ENCODE measurements around the gene LYAR. TPM values are rescaled to one million over a fixed set of nuclear protein-coding genes. Genes with fewer than 3 reads are reported as not detected.

LYAR gene
- total RNA-seq, 1 experiment from 2014 or later = 15.7 TPM

- Histone ChIP-seq H3K79me2 (ENCODE audit: low read depth) (no peaks in the 10 kb centered on the region), H3K27ac (no peak overlapping the region), H3K4me1 (replicated peaks; ENCODE audit: insufficient read depth) (no peaks in the 10 kb centered on the region), H3K4me3 (no peak overlapping the region), H3K9me3 (ENCODE audit: insufficient read depth, low read depth) (no peaks in the 10 kb centered on the region), H3K9me2 (ENCODE audit: insufficient read depth) (no peaks in the 10 kb centered on the region), H3F3A (ENCODE audit: insufficient read depth, low read depth) (no peaks in the 10 kb centered on the region), H4K20me1 (ENCODE audit: insufficient read depth) (no peaks in the 10 kb centered on the region), H2AFZ (no peak overlapping the region), H3K4me2 (no peak overlapping the region), H3K27me3 (ENCODE audit: insufficient read depth, low read depth) (no peaks in the 10 kb centered on the region), H3K36me3 (ENCODE audit: low read depth) (no peaks in the 10 kb centered on the region)
- intact Hi-C loops (cut with micrococcal nuclease; ENCODE audit: unreplicated experiment) = no loop called here
- TF ChIP-seq EZH2 (IDR thresholded peaks at IDR 0.05; ENCODE audit: low read depth) = no peak
- TF ChIP-seq, protein P1, sequence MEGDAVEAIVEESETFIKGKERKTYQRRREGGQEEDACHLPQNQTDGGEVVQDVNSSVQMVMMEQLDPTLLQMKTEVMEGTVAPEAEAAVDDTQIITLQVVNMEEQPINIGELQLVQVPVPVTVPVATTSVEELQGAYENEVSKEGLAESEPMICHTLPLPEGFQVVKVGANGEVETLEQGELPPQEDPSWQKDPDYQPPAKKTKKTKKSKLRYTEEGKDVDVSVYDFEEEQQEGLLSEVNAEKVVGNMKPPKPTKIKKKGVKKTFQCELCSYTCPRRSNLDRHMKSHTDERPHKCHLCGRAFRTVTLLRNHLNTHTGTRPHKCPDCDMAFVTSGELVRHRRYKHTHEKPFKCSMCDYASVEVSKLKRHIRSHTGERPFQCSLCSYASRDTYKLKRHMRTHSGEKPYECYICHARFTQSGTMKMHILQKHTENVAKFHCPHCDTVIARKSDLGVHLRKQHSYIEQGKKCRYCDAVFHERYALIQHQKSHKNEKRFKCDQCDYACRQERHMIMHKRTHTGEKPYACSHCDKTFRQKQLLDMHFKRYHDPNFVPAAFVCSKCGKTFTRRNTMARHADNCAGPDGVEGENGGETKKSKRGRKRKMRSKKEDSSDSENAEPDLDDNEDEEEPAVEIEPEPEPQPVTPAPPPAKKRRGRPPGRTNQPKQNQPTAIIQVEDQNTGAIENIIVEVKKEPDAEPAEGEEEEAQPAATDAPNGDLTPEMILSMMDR (conservative IDR thresholded peaks at IDR 0.05) = no peak
- BruUV-seq (replicated peaks) = no TSS peak
- POLR2A ChIA-PET (ENCODE audit: unreplicated experiment) = no interaction called here
- no peak for DNase-seq
- CTCF ChIA-PET = no interaction called here
Measured at GRCh38 chr4:4321951-4322688, 32.2 kb upstream of the LYAR start.

GRCh38 chr4:4320951-4321714, 31.2 kb upstream of the LYAR start:
- BruUV-seq (replicated peaks) = no TSS peak
- intact Hi-C loops (cut with micrococcal nuclease; ENCODE audit: unreplicated experiment) = no loop called here
- DNase-seq = no peak
- H3K27me3 ChIP-seq (ENCODE audit: insufficient read depth, low read depth) = no peaks in the 10 kb centered on the region
- no peaks in the 10 kb centered on the region for H3F3A ChIP-seq (ENCODE audit: insufficient read depth, low read depth)
- no peaks in the 10 kb centered on the region for H3K9me2 ChIP-seq (ENCODE audit: insufficient read depth)
- no peak overlapping the region for H3K4me2 ChIP-seq
- H2AFZ ChIP-seq = no peak overlapping the region
- no peaks in the 10 kb centered on the region for H4K20me1 ChIP-seq (ENCODE audit: insufficient read depth)
- H3K4me1 ChIP-seq (replicated peaks; ENCODE audit: insufficient read depth) = no peaks in the 10 kb centered on the region
- H3K79me2 ChIP-seq (ENCODE audit: low read depth) = no peaks in the 10 kb centered on the region
- CTCF ChIA-PET = no interaction called here
- H3K36me3 ChIP-seq (ENCODE audit: low read depth) = no peaks in the 10 kb centered on the region
- H3K4me3 ChIP-seq = no peak overlapping the region
- POLR2A ChIA-PET (ENCODE audit: unreplicated experiment) = no interaction called here
- TF ChIP-seq, protein P1 (conservative IDR thresholded peaks at IDR 0.05) = no peak
- no peak for TF ChIP-seq EZH2 (IDR thresholded peaks at IDR 0.05; ENCODE audit: low read depth)
- H3K27ac ChIP-seq = no peak overlapping the region
- H3K9me3 ChIP-seq (ENCODE audit: insufficient read depth, low read depth) = no peaks in the 10 kb centered on the region

DNA sequence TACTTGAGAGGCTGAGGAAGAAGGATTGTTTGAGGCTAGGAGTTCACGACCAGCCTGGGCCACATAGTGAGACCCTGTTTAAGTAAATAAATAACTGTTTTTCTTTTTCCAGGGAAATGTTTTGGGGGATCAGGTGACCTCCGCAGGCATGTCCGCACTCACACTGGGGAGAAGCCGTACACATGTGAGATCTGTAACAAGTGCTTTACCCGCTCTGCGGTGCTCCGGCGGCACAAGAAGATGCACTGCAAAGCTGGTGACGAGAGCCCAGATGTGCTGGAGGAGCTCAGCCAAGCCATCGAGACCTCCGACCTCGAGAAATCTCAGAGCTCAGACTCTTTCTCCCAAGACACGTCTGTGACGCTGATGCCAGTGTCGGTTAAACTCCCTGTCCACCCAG, 30.6 kb upstream of the LYAR start:
- no peak for DNase-seq
- no peak overlapping the region for H2AFZ ChIP-seq
- no TSS peak for BruUV-seq (replicated peaks)
- no peaks in the 10 kb centered on the region for H3K27me3 ChIP-seq (ENCODE audit: insufficient read depth, low read depth)
- no peaks in the 10 kb centered on the region for H3F3A ChIP-seq (ENCODE audit: insufficient read depth, low read depth)
- H3K36me3 ChIP-seq (ENCODE audit: low read depth) = no peaks in the 10 kb centered on the region
- H3K4me3 ChIP-seq = no peak overlapping the region
- H3K9me3 ChIP-seq (ENCODE audit: insufficient read depth, low read depth) = no peaks in the 10 kb centered on the region
- H3K4me1 ChIP-seq (replicated peaks; ENCODE audit: insufficient read depth) = no peaks in the 10 kb centered on the region
- ChIA-PET CTCF (no interaction called here), POLR2A (ENCODE audit: unreplicated experiment) (no interaction called here)
- no peak overlapping the region for H3K4me2 ChIP-seq
- TF ChIP-seq, protein P1 (conservative IDR thresholded peaks at IDR 0.05) = no peak
- intact Hi-C loops (cut with micrococcal nuclease; ENCODE audit: unreplicated experiment) = no loop called here
- H3K9me2 ChIP-seq (ENCODE audit: insufficient read depth) = no peaks in the 10 kb centered on the region
- H4K20me1 ChIP-seq (ENCODE audit: insufficient read depth) = no peaks in the 10 kb centered on the region
- no peak overlapping the region for H3K27ac ChIP-seq
- H3K79me2 ChIP-seq (ENCODE audit: low read depth) = no peaks in the 10 kb centered on the region
